Thoracic aorta (tissue), 2 donors: ENCODE data around the gene NSMF. TPM values are rescaled to one million over a fixed set of nuclear protein-coding genes. Genes with fewer than 3 reads are reported as not detected.

Source experiments
- ATAC-seq: fragments of 150-250 bp; one replicate; pipeline ENCODE4 v1.8.0; 2017; ENCODE audit warnings: low read depth; ENCODE audit not compliant: insufficient number of reproducible peaks, low FRiP score
- DNase-seq: peaks from one replicate; pipeline ENCODE4 v3.0.0-alpha.2; 2020; ENCODE audit warnings: low spot score
- H3K27ac ChIP-seq, 2 donors: fragments of 200-600 bp; sonication (generic); 1 replicate in 1 of 2; 2 replicates in 1 of 2; pipeline ENCODE4 v1.5.1; 2016; ENCODE audit warnings: mild to moderate bottlenecking in 2 of 2, moderate library complexity in 2 of 2
- H3K27me3 ChIP-seq: fragments of 200-600 bp; sonication (generic); replicated peaks from 2 replicates; pipeline ENCODE4 v1.6.0; 2016; ENCODE audit warnings: mild to moderate bottlenecking; ENCODE audit not compliant: insufficient read depth
- H3K36me3 ChIP-seq: fragments of 200-600 bp; sonication (generic); one replicate; pipeline ENCODE4 v1.5.1; 2016
- H3K4me1 ChIP-seq, 2 donors: fragments of 200-600 bp; sonication (generic); 1 replicate in 1 of 2; 2 replicates in 1 of 2; pipeline versions ENCODE4 v1.5.1 to v1.6.0; 2016; ENCODE audit warnings: low read depth in 2 of 2, mild to moderate bottlenecking in 1 of 2; ENCODE audit not compliant: control insufficient read depth in 1 of 2
- H3K4me3 ChIP-seq: fragments of 200-600 bp; sonication (generic); 2 replicates; pipeline ENCODE4 v1.5.1; 2016; ENCODE audit warnings: mild to moderate bottlenecking
- H3K9me3 ChIP-seq: fragments of 200-600 bp; sonication (generic); 2 replicates; pipeline ENCODE4 v1.5.1; 2016
- total RNA-seq, 2 donors: library from RNA; depleted of rRNA; stranded (reverse); fragments of >200 nt; gene quantifications; one replicate each; pipeline versions ENCODE4 v1.1.0 to v1.2.3, GENCODE V29; 2016
- TF ChIP-seq, protein P1 (sequence below): fragments of 200-600 bp; sonication (generic); IDR thresholded peaks from one replicate; pipeline ENCODE4 v1.5.1; 2019; ENCODE audit warnings: antibody characterized with exemption

NSMF gene
- total RNA-seq, 2 donors from 2014 or later: 168 to 251 TPM

DNA sequence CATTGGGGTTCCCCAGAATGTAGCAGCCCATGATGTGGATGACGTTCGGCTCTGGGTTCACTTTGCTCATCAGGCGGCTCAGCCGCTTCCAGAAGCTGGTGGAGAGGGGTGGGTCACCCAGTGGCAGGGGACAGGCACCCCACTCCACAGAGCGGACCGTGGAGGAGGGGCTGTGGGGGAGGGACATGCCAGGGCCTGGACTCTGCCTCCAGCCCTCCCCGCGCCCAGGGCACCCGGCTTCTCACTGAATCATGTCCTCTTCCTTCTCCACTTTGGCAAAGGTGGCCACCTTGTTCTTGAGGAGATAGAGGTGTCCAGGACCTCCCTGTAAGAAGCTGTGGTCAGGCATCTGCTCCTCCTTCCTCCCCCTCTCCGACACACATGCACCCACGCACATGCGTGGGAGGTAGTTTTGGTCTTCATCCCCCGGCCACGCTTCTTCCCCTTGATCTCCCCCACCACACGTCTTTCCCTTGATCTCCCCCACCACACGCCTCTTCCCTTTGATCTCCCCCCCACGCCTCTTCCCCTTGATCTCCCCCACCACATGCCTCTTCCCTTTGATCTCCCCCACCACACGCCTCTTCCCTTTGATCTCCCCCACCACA, 9.1 kb downstream of the NSMF start:
- peaks cover 8 to 22% of the 10 kb centered on the region in 2 donors for H3K4me1 ChIP-seq
- TF ChIP-seq, protein P1, sequence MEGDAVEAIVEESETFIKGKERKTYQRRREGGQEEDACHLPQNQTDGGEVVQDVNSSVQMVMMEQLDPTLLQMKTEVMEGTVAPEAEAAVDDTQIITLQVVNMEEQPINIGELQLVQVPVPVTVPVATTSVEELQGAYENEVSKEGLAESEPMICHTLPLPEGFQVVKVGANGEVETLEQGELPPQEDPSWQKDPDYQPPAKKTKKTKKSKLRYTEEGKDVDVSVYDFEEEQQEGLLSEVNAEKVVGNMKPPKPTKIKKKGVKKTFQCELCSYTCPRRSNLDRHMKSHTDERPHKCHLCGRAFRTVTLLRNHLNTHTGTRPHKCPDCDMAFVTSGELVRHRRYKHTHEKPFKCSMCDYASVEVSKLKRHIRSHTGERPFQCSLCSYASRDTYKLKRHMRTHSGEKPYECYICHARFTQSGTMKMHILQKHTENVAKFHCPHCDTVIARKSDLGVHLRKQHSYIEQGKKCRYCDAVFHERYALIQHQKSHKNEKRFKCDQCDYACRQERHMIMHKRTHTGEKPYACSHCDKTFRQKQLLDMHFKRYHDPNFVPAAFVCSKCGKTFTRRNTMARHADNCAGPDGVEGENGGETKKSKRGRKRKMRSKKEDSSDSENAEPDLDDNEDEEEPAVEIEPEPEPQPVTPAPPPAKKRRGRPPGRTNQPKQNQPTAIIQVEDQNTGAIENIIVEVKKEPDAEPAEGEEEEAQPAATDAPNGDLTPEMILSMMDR: no peak
- DNase-seq: no peak
- H3K27ac ChIP-seq: no peak overlapping the region
- no peak overlapping the region for H3K4me3 ChIP-seq
- H3K36me3 ChIP-seq: peaks cover 19% of the 10 kb centered on the region
- ATAC-seq: no peak
- no peaks in the 10 kb centered on the region for H3K27me3 ChIP-seq
- no peaks in the 10 kb centered on the region for H3K9me3 ChIP-seq

DNA sequence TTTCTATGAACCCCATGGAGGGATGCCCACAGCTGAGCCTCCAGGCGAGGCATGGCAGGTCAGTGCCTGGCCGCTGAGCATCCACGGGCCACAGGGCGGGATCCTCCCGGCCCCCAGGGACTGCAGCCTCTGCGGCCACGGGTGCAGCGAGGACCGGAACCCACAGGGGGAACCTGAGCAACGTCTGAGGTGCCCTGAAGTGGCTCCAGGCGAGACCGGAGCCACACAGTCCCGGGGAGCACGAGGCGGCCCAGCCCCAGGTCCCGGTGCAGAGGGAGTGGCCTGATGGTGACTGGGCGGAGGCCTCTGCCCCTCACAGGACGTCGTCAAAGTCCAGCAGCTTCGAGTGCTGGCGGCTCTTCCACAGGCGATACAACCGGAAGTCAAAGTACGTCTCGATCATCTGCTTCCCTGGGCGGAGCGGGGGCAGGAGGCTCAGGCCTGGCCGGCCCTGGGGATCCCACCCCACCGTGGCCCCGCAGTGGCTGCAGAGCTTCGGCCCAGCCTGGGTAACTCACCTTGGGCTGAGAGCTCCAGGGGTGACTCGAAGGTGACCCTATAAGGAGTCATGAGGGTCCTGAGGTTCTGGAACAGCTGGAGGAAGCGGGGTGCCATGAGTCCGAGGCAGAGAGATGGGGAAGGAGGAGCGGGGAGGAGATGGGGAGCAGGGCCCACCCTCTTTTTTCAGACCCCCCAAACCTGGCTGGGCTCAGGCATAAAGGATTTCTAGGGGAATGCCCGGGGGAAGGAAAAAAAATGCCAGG, 9.9 kb downstream of the NSMF start:
- no peak for ATAC-seq
- Histone ChIP-seq H3K9me3 (no peaks in the 10 kb centered on the region), H3K27me3 (no peaks in the 10 kb centered on the region), H3K36me3 (peaks cover 19% of the 10 kb centered on the region), H3K4me3 (no peak overlapping the region), H3K4me1 (peaks cover 1 to 14% of the 10 kb centered on the region in 2 donors), H3K27ac (no peak overlapping the region)
- DNase-seq: no peak
- TF ChIP-seq, protein P1: no peak

DNA sequence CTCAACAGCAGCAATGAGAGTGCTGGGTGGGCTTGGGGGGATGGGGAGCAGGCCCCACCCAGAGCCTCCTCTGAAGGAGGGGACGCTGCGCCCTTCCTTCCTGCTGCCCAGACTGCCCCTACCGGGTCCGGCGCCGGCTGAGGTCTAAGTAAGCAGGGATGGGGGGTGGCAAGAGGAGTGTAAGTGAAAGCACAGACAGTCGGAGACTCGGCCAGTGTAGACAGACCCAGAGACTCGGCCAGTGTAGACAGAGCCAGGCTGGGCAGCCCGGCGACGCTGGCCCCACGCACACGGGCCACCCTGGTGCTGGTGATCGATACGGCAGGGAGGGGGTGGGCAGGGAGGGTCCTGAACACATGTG, 10.6 kb downstream of the NSMF start:
- no peaks in the 10 kb centered on the region for H3K27me3 ChIP-seq
- DNase-seq (no peak), ATAC-seq (no peak)
- no peak overlapping the region for H3K4me3 ChIP-seq
- H3K27ac ChIP-seq: no peak overlapping the region
- peaks cover 17% of the 10 kb centered on the region for H3K36me3 ChIP-seq
- H3K4me1 ChIP-seq: peaks cover 0 to 10% of the 10 kb centered on the region in 2 donors
- TF ChIP-seq, protein P1: no peak
- no peaks in the 10 kb centered on the region for H3K9me3 ChIP-seq

DNA sequence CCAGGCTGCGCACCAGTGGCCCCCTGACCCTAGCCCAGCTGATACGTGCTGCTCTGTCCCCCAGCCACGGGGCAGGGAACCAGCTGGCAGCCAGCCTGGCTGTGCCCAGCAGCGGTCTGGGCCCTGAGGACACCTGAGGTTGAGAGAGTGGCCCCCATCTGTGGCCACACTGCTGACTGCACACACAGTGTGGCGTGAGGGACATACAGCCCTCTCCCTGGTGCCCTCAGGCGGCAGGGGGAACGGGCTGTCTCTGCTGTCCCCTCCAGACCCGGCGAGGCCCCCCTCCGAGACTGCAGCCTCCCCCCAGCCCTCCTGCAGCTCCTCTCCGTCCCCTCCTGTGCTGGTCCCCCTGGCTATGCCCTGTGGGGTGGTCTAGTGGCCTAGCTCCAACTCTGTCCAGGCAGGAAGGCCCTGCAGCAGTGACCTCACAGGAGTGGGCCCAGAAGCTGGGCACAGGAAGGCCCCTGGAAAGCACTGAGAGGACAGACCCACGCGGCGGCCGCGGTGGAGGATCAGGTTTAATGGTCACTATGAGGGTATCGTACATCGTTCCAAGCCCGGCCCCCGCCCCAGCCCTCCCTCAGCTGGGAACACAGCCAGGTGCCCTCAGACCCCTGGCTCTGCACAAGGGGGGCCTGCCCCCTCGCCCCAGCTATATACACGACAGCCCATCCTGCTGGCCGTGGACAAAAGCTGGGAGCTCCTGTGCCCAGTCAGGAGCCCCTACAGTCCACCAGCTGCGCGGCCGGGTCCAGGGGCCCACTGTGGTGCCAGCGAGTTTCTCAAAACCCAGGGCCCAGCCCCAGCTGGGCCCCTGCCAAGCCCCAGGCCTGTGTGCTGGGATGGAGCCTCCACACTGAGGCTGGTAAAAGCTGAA, 11.2 kb downstream of the NSMF start:
- H3K4me3 ChIP-seq: no peak overlapping the region
- H3K36me3 ChIP-seq: peaks cover 12% of the 10 kb centered on the region
- TF ChIP-seq, protein P1: no peak
- DNase-seq: no peak
- no peaks in the 10 kb centered on the region for H3K27me3 ChIP-seq
- ATAC-seq: no peak
- H3K4me1 ChIP-seq: peaks cover 0 to 7% of the 10 kb centered on the region in 2 donors
- H3K27ac ChIP-seq: no peak overlapping the region
- H3K9me3 ChIP-seq: no peaks in the 10 kb centered on the region
